Adipocyte (in vitro differentiated cells): ENCODE data around the gene FER.
A peak's percentile ranks its signal among the peaks of the same experiment; 100 is the strongest.
"Not testable (repeated sequence)": the region's sequence is repeated elsewhere in the genome, so short reads cannot be mapped to it uniquely, and the experiment has no call there.

Experiments used
- DNase-seq: peaks from one replicate; pipeline ENCODE4 v3.0.0-alpha.2; 2015; ENCODE audit warnings: low read depth
- H3K27me3 ChIP-seq: replicated peaks from 2 replicates; pipeline ENCODE4 v1.7.0; 2013; ENCODE audit warnings: mild to moderate bottlenecking, low read length, moderate library complexity; ENCODE audit not compliant: control insufficient read depth, insufficient read depth
- H3K36me3 ChIP-seq: 2 replicates; pipeline ENCODE4 v1.7.0; 2013; ENCODE audit warnings: low read length, mild to moderate bottlenecking, moderate library complexity; ENCODE audit not compliant: control insufficient read depth, insufficient read depth, severe bottlenecking
- H3K4me1 ChIP-seq: 2 replicates; pipeline ENCODE4 v1.7.0; 2013; ENCODE audit warnings: mild to moderate bottlenecking, low read length, moderate library complexity; ENCODE audit not compliant: control insufficient read depth, insufficient read depth
- H3K4me3 ChIP-seq: 2 replicates; pipeline ENCODE4 v1.7.0; 2013; ENCODE audit warnings: mild to moderate bottlenecking, low read length, moderate library complexity
- H3K9ac ChIP-seq: 2 replicates; pipeline ENCODE4 v1.7.0; 2013; ENCODE audit warnings: mild to moderate bottlenecking, low read length, moderate library complexity
- H3K9me3 ChIP-seq: 2 replicates; pipeline ENCODE4 v1.7.0; 2013; ENCODE audit warnings: mild to moderate bottlenecking, low read length, moderate library complexity; ENCODE audit not compliant: control insufficient read depth

Gene FER

GRCh38 chr5:108898257-108898656, 150.6 kb downstream of the FER start:
- no peaks in the 10 kb centered on the region for H3K9me3 ChIP-seq
- no peak overlapping the region for H3K4me3 ChIP-seq
- no peak overlapping the region for H3K9ac ChIP-seq
- H3K4me1 ChIP-seq: no peaks in the 10 kb centered on the region
- no peaks in the 10 kb centered on the region for H3K27me3 ChIP-seq
- H3K36me3 ChIP-seq: peaks cover 5% of the 10 kb centered on the region
- DNase-seq: no peak

GRCh38 chr5:108898707-108899106, 151.0 kb downstream of the FER start:
- Histone ChIP-seq H3K36me3 (peaks cover 5% of the 10 kb centered on the region), H3K9me3 (no peaks in the 10 kb centered on the region), H3K4me1 (no peaks in the 10 kb centered on the region), H3K9ac (no peak overlapping the region), H3K4me3 (no peak overlapping the region), H3K27me3 (no peaks in the 10 kb centered on the region)
- no peak for DNase-seq

GRCh38 chr5:108899244-108899643, 151.5 kb downstream of the FER start:
- not testable (repeated sequence) for H3K36me3 ChIP-seq, H3K9me3 ChIP-seq, H3K27me3 ChIP-seq, H3K9ac ChIP-seq, H3K4me1 ChIP-seq, H3K4me3 ChIP-seq
- peak; percentile 34 for DNase-seq

DNA sequence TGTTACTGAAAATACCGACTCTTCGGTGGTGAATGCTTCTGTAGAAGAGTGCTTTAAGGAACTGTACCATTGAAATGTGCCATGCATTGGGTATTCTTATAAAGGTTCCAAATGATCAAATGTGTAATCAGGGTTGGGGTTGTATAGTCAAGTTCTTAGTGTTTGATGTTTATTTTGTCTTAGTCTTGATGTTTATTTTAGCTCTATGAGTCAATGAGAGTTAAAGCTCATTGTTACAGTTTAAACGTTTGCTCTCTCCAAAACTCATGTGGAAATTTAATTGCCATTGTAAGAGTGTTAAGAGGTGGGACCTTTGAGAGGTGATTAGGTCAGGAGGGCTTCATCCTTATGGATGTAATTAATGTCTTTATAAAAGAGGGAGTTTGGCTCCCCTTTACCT, 153.0 kb downstream of the FER start:
- Histone ChIP-seq H3K4me1 (peaks cover 5% of the 10 kb centered on the region), H3K9ac (no peak overlapping the region)

GRCh38 chr5:108905805-108906204, 158.1 kb downstream of the FER start:
- no peak for DNase-seq
- Histone ChIP-seq H3K4me3 (no peak overlapping the region), H3K9me3 (no peaks in the 10 kb centered on the region), H3K36me3 (no peaks in the 10 kb centered on the region), H3K27me3 (no peaks in the 10 kb centered on the region), H3K9ac (no peak overlapping the region), H3K4me1 (peaks cover 10% of the 10 kb centered on the region)

More for the DNA sequence above, 153.0 kb downstream of the FER start:
- H3K4me3 ChIP-seq: no peak overlapping the region
- no peaks in the 10 kb centered on the region for H3K9me3 ChIP-seq
- H3K27me3 ChIP-seq: no peaks in the 10 kb centered on the region
- H3K36me3 ChIP-seq: peaks cover 5% of the 10 kb centered on the region
- peak; percentile 19 for DNase-seq

GRCh38 chr5:108910627-108911026, 162.9 kb downstream of the FER start:
- no peak for DNase-seq
- Histone ChIP-seq H3K4me3 (no peak overlapping the region), H3K9me3 (no peaks in the 10 kb centered on the region), H3K36me3 (no peaks in the 10 kb centered on the region), H3K9ac (no peak overlapping the region), H3K27me3 (no peaks in the 10 kb centered on the region), H3K4me1 (peaks cover 6% of the 10 kb centered on the region)

DNA sequence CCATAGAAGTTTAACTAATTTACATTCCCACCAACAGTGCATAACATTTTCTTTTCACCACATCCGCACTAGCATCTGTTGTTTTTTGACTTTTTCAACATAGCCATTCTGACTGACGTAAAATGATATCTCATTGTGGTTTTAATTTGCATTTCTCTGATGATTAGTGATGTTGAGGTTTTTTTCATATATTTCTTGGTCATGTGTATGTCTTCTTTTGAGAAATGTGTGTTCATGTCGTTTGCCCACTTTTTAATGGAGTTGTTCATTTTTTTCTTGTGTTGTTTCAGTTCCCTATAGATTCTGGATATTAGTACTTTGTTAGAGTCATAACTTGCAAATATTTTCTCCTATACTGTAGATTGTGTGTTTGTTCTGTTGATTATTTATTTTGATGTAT, 163.4 kb downstream of the FER start:
- no peak for DNase-seq
- no peaks in the 10 kb centered on the region for H3K36me3 ChIP-seq
- H3K4me1 ChIP-seq: peaks cover 3% of the 10 kb centered on the region
- H3K9ac ChIP-seq: no peak overlapping the region
- no peaks in the 10 kb centered on the region for H3K27me3 ChIP-seq
- no peaks in the 10 kb centered on the region for H3K9me3 ChIP-seq
- no peak overlapping the region for H3K4me3 ChIP-seq

- no peak overlapping the region for H3K9ac ChIP-seq
- no peaks in the 10 kb centered on the region for H3K9me3 ChIP-seq
- no peak overlapping the region for H3K4me3 ChIP-seq
- no peak for DNase-seq
- H3K36me3 ChIP-seq: no peaks in the 10 kb centered on the region
- H3K27me3 ChIP-seq: no peaks in the 10 kb centered on the region
- no peaks in the 10 kb centered on the region for H3K4me1 ChIP-seq
These were observed 169.9 kb downstream of the FER start for GRCh38 chr5:108917596-108917995.

- H3K9ac ChIP-seq: no peak overlapping the region
- H3K4me3 ChIP-seq: no peak overlapping the region
- DNase-seq: no peak
- no peaks in the 10 kb centered on the region for H3K27me3 ChIP-seq
- no peaks in the 10 kb centered on the region for H3K36me3 ChIP-seq
- no peaks in the 10 kb centered on the region for H3K9me3 ChIP-seq
- H3K4me1 ChIP-seq: no peaks in the 10 kb centered on the region
These were observed 172.1 kb downstream of the FER start for GRCh38 chr5:108919591-108920326.

DNA sequence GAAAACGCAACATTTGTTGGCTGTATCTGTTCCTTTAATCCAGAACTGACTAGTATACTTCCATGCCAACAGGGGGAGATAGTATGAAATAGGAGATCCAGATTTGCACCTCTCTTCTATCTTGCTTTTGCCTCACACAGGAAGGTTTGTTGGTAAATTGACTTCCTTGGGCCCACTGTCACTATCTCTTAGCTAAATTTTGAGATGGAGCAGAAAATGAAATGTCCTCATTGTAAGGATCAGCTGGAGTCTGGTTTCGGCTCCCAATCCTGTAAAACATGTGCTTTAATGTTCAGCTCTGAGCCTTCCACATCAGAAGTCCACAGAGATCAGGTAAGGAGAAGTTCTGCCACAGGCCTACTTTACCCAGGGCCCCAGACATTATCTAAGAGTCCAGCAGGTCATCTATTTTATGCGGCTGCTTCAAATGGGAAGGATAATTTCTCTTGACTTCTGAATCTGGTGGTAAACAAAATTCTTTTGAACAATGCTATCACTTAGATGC, 176.8 kb downstream of the FER start:
- no peak overlapping the region for H3K4me3 ChIP-seq
- H3K36me3 ChIP-seq: no peaks in the 10 kb centered on the region
- no peaks in the 10 kb centered on the region for H3K4me1 ChIP-seq
- no peaks in the 10 kb centered on the region for H3K27me3 ChIP-seq
- no peaks in the 10 kb centered on the region for H3K9me3 ChIP-seq
- DNase-seq: no peak
- H3K9ac ChIP-seq: no peak overlapping the region

- Histone ChIP-seq H3K36me3 (no peaks in the 10 kb centered on the region), H3K4me1 (no peaks in the 10 kb centered on the region), H3K9me3 (no peaks in the 10 kb centered on the region), H3K27me3 (no peaks in the 10 kb centered on the region), H3K4me3 (no peak overlapping the region), H3K9ac (no peak overlapping the region)
- DNase-seq: no peak
These were observed 177.4 kb downstream of the FER start for GRCh38 chr5:108925073-108925472.

- Histone ChIP-seq H3K9ac (no peak overlapping the region), H3K36me3 (no peaks in the 10 kb centered on the region), H3K9me3 (no peaks in the 10 kb centered on the region), H3K4me1 (peaks cover under 1% of the 10 kb centered on the region), H3K4me3 (no peak overlapping the region), H3K27me3 (no peaks in the 10 kb centered on the region)
- DNase-seq: no peak
These were observed 182.4 kb downstream of the FER start for GRCh38 chr5:108930107-108930506.
